Astrocyte (in vitro differentiated cells and primary cell): ENCODE data around the gene HPD. TPM values are rescaled to one million over a fixed set of nuclear protein-coding genes. Genes with fewer than 3 reads are reported as not detected.

Source experiments
- DNase-seq: peaks from one replicate; pipeline ENCODE4 v3.0.0-alpha.2; 2010; ENCODE audit warnings: low read depth
- FAIRE-seq: peaks from 2 replicates; lab custom pipeline; 2011; peaks lifted over from hg19 to GRCh38; lab: Jason Lieb, UNC
- H2AFZ ChIP-seq: 2 replicates; pipeline ENCODE4 v1.6.0; 2012; ENCODE audit warnings: low read depth, low read length, inconsistent platforms
- H3K27ac ChIP-seq: 2 replicates; pipeline ENCODE4 v1.5.1; 2011; ENCODE audit warnings: low read depth, low read length, inconsistent platforms
- H3K27me3 ChIP-seq: 2 replicates; pipeline ENCODE4 v1.6.0; 2011; ENCODE audit warnings: low read length, inconsistent platforms; ENCODE audit not compliant: insufficient read depth
- H3K36me3 ChIP-seq: 2 replicates; pipeline ENCODE4 v1.5.1; 2011; ENCODE audit warnings: low read length, inconsistent platforms; ENCODE audit not compliant: insufficient read depth
- H3K4me1 ChIP-seq: 2 replicates; pipeline ENCODE4 v1.5.1; 2011; ENCODE audit warnings: low read length, inconsistent platforms; ENCODE audit not compliant: insufficient read depth
- H3K4me2 ChIP-seq: 2 replicates; pipeline ENCODE4 v1.6.0; 2012; ENCODE audit warnings: low read length, inconsistent platforms
- H3K4me3 ChIP-seq: 2 replicates; pipeline ENCODE4 v1.5.1; 2011; ENCODE audit warnings: low read depth, mild to moderate bottlenecking, low read length, inconsistent platforms; ENCODE audit not compliant: insufficient read depth
- H3K79me2 ChIP-seq: 2 replicates; pipeline ENCODE4 v1.6.0; 2012; ENCODE audit warnings: mild to moderate bottlenecking, low read length, inconsistent platforms; ENCODE audit not compliant: insufficient read depth
- H3K9ac ChIP-seq: 2 replicates; pipeline ENCODE4 v1.6.0; 2012; ENCODE audit warnings: mild to moderate bottlenecking, low read length, inconsistent platforms
- H3K9me3 ChIP-seq: 2 replicates; pipeline ENCODE4 v1.5.1; 2012; ENCODE audit warnings: low read depth, mild to moderate bottlenecking, low read length, inconsistent platforms; ENCODE audit not compliant: insufficient read depth
- H4K20me1 ChIP-seq: 2 replicates; pipeline ENCODE4 v1.6.0; 2012; ENCODE audit warnings: low read length, inconsistent platforms; ENCODE audit not compliant: insufficient read depth
- H3K27ac Mint-ChIP-seq: one replicate; pipeline ENCODE4 v1.8.0; 2021; ENCODE audit warnings: mild to moderate bottlenecking, mixed read lengths; ENCODE audit not compliant: unreplicated experiment
- H3K27me3 Mint-ChIP-seq: one replicate; pipeline ENCODE4 v1.8.0; 2021; ENCODE audit warnings: low read depth, mixed read lengths; ENCODE audit not compliant: unreplicated experiment
- H3K36me3 Mint-ChIP-seq: one replicate; pipeline ENCODE4 v1.8.0; 2021; ENCODE audit warnings: low read depth, mixed read lengths; ENCODE audit not compliant: unreplicated experiment
- H3K4me1 Mint-ChIP-seq: one replicate; pipeline ENCODE4 v1.8.0; 2021; ENCODE audit warnings: low read depth, mixed read lengths; ENCODE audit not compliant: unreplicated experiment
- H3K4me3 Mint-ChIP-seq: one replicate; pipeline ENCODE4 v1.8.0; 2021; ENCODE audit warnings: mild to moderate bottlenecking, moderate library complexity, mixed read lengths; ENCODE audit not compliant: unreplicated experiment
- H3K9me3 Mint-ChIP-seq: one replicate; pipeline ENCODE4 v1.8.0; 2021; ENCODE audit warnings: mild to moderate bottlenecking, mixed read lengths; ENCODE audit not compliant: unreplicated experiment
- EZH2 ChIP-seq: IDR thresholded peaks from 2 replicates; pipeline ENCODE4 v1.6.1; 2012; ENCODE audit warnings: mild to moderate bottlenecking, low read length, inconsistent platforms; ENCODE audit not compliant: insufficient read depth
- total RNA-seq: library from RNA; stranded (reverse); gene quantifications from 2 replicates; pipeline ENCODE4 v1.2.1, GENCODE V29; 2021
- TF ChIP-seq, protein P1 (sequence below): IDR thresholded peaks from 2 replicates; pipeline ENCODE4 v1.5.1; 2011; ENCODE audit warnings: low read depth, mild to moderate bottlenecking, inconsistent platforms, low read length, moderate library complexity; ENCODE audit not compliant: insufficient read depth

The HPD gene
- total RNA-seq, 1 donor from 2014 or later, result not detected

DNA sequence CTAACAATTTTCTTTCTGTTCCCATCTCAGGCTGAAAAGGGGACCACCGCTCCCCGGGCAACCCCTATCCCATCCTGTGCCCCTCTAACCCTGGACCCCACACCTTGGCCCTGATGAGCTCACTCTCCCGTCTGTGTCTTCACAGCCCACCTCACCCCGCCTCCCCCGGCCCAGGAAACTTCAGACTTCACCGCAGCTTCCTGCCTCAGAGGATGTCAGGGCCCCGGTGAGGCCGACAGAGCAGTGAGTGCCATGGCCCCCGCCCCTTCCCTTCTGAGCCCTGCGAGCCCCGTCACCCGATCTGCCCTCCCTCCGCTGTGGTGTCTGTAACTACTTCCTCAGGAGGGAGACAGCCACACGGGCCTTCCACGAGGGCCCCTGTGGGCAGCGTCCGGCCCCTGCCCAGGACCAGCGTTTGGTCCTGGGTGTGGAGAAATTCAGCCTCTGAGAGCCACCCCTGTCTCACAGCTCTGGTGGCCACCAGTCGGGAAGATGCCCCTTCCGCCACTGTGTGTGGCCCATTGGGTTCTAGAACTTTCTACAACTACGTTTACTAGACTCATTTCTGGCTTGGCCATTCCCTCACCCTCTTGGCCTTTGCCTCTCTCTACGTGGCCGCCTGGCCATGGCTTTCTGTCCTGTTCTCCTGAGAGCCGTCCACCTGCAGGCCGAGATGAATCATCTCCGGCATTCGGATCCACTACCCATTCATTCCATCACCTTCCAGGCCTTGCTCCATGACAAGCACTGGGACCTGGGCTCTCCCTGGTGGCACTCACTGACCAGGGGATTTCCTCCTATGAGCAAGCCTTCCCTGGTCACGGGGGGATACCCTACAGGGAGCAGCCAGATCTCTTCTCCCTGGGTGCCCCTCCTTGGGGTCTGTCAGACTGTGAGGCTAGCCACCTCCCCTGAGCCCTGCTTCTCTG, 68.6 kb downstream of the HPD start:
- Histone ChIP-seq H3K79me2 (peaks cover 2% of the 10 kb centered on the region), H4K20me1 (peaks cover 15% of the 10 kb centered on the region), H3K9ac (no peak overlapping the region), H2AFZ (no peak overlapping the region), H3K36me3 (no peaks in the 10 kb centered on the region), H3K4me1 (peaks cover 35% of the 10 kb centered on the region), H3K4me2 (no peak overlapping the region), H3K9me3 (no peaks in the 10 kb centered on the region), H3K4me3 (no peak overlapping the region), H3K27me3 (no peaks in the 10 kb centered on the region), H3K27ac (no peak overlapping the region)
- Mint-ChIP-seq H3K36me3 (peaks cover 2% of the 10 kb centered on the region), H3K4me1 (peaks cover 22% of the 10 kb centered on the region), H3K9me3 (no peaks in the 10 kb centered on the region), H3K27me3 (no peaks in the 10 kb centered on the region), H3K4me3 (no peak overlapping the region), H3K27ac (no peak overlapping the region)
- FAIRE-seq (no peak), DNase-seq (no peak)
- TF ChIP-seq EZH2, result no peak
- TF ChIP-seq, protein P1, sequence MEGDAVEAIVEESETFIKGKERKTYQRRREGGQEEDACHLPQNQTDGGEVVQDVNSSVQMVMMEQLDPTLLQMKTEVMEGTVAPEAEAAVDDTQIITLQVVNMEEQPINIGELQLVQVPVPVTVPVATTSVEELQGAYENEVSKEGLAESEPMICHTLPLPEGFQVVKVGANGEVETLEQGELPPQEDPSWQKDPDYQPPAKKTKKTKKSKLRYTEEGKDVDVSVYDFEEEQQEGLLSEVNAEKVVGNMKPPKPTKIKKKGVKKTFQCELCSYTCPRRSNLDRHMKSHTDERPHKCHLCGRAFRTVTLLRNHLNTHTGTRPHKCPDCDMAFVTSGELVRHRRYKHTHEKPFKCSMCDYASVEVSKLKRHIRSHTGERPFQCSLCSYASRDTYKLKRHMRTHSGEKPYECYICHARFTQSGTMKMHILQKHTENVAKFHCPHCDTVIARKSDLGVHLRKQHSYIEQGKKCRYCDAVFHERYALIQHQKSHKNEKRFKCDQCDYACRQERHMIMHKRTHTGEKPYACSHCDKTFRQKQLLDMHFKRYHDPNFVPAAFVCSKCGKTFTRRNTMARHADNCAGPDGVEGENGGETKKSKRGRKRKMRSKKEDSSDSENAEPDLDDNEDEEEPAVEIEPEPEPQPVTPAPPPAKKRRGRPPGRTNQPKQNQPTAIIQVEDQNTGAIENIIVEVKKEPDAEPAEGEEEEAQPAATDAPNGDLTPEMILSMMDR, result no peak

Other genes with a start within 250 kb of the HPD start
- 16.5 and 20.4 TPM in 2 replicates for gene ORAI1, start 232.3 kb downstream of the HPD start, total RNA-seq
- gene MORN3, start 189.2 kb downstream of the HPD start, total RNA-seq, result 0.36 and 0.70 TPM in 2 replicates
- gene TMEM120B, start 146.1 kb downstream of the HPD start, total RNA-seq, result 35.5 and 36.0 TPM in 2 replicates
- gene RHOF, start 65.2 kb downstream of the HPD start, total RNA-seq, result 28.0 and 31.9 TPM in 2 replicates
- gene SETD1B, start 54.9 kb downstream of the HPD start, total RNA-seq, result 20.9 and 24.0 TPM in 2 replicates
- 59.0 and 63.4 TPM in 2 replicates for gene PSMD9, start 29.9 kb upstream of the HPD start, total RNA-seq
- 4.6 and 4.7 TPM in 2 replicates for gene CFAP251, start 59.7 kb upstream of the HPD start, total RNA-seq
- 8.5 and 9.6 TPM in 2 replicates for gene BCL7A, start 163.0 kb upstream of the HPD start, total RNA-seq
- gene MLXIP, start 219.9 kb upstream of the HPD start, total RNA-seq, result 62.5 and 73.4 TPM in 2 replicates